K562 (cell line): ENCODE measurements around the gene DTNB.

ENCODE experiments used
- CEBPB ChIP-seq: fragments of 450-650 bp; IDR thresholded peaks from 2 replicates; pipeline ENCODE4 v1.6.1; 2016; ENCODE audit warnings: missing genetic modification characterization, missing compliant biosample characterization
- CHD2 ChIP-seq: IDR thresholded peaks from 2 replicates; pipeline ENCODE4 v1.6.1; 2011; ENCODE audit warnings: low read depth, low read length
- MAX ChIP-seq: sonication (generic); formaldehyde crosslinking; IDR thresholded peaks from 2 replicates; pipeline ENCODE4 v1.9.0; 2022; ENCODE audit warnings: mild to moderate bottlenecking, missing genetic modification reagents
- NFATC3 ChIP-seq: fragments of 450-650 bp; IDR thresholded peaks from 2 replicates; pipeline ENCODE4 v1.6.1; 2017; ENCODE audit warnings: mild to moderate bottlenecking
- NFRKB ChIP-seq: fragments of 450-650 bp; IDR thresholded peaks from 2 replicates; pipeline ENCODE4 v1.6.1; 2016; ENCODE audit warnings: low read depth
- POLR2A ChIP-seq: fragments of 450-650 bp; conservative IDR thresholded peaks from 2 replicates; pipeline ENCODE4 v1.6.1; 2016
- SIRT6 ChIP-seq: IDR thresholded peaks from one replicate; pipeline ENCODE4 v1.6.1; 2012; ENCODE audit warnings: low read depth, mild to moderate bottlenecking, control low read depth, inconsistent platforms, low read length, moderate library complexity
- SREBF2 ChIP-seq: sonication (generic); formaldehyde crosslinking; IDR thresholded peaks from 2 replicates; pipeline ENCODE4 v1.4.0; 2020; ENCODE audit warnings: mild to moderate bottlenecking, missing genetic modification reagents
- TARDBP ChIP-seq: fragments of 450-650 bp; IDR thresholded peaks from 2 replicates; pipeline ENCODE4 v1.6.1; 2016
- ZNF586 ChIP-seq: fragments of 450-650 bp; formaldehyde crosslinking; conservative IDR thresholded peaks from 2 replicates; pipeline ENCODE4 v1.4.0; 2020; ENCODE audit warnings: mild to moderate bottlenecking, moderate library complexity
- TF ChIP-seq, protein P1 (sequence below), 2 experiments: IDR thresholded peaks; 2 replicates each; pipeline ENCODE4 v1.6.1; 2012; ENCODE audit warnings: improper control_type of control experiment in 2 of 2, low read depth in 2 of 2, low read length in 2 of 2, borderline replicate concordance in 1 of 2
- TF ChIP-seq, protein P2 (sequence below): fragments of 450-650 bp; conservative IDR thresholded peaks from 2 replicates; pipeline ENCODE4 v1.6.1; 2016; ENCODE audit warnings: missing genetic modification characterization, low read depth, mild to moderate bottlenecking, control low read depth, missing compliant biosample characterization
- TF ChIP-seq, protein P3 (sequence below), 3 experiments: IDR thresholded peaks in 2 of 3; conservative IDR thresholded peaks in 1 of 3; 2 replicates each; pipeline ENCODE4 v1.5.1; 2011 to 2012; ENCODE audit warnings: low read length in 3 of 3, mild to moderate bottlenecking in 3 of 3, control low read depth in 2 of 3, improper control_type of control experiment in 1 of 3, inconsistent platforms in 1 of 3, low read depth in 1 of 3, mixed read lengths in 1 of 3, moderate library complexity in 1 of 3; ENCODE audit not compliant: insufficient read depth in 2 of 3

DNA sequence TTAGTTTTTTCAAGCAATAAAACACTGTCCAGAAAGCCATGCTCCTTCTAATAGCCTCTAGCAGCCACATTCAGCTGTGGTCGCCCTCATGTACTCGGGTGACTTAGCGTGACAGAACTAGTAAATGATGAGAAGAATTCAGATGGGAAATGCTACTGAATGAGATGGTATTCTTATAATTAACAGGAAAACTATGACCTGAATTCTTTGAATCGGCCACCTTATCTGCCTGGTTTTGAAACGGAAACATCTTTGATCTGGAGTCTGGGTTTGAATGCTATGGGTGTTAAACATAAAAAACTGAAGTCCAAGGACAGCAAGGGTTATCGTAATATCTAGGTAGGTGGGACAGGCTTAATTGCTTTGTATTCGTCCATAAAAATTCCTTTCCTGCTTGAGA lies 192.8 kb downstream of the DTNB start:
- TF ChIP-seq TARDBP (no peak), SIRT6 (no peak), NFATC3 (no peak), MAX (CRISPR knock-in tag) (no peak), ZNF586 (no peak), CEBPB (no peak), SREBF2 (CRISPR knock-in tag) (no peak), NFRKB (no peak), POLR2A (no peak), CHD2 (no peak)
- TF ChIP-seq, protein P1, sequence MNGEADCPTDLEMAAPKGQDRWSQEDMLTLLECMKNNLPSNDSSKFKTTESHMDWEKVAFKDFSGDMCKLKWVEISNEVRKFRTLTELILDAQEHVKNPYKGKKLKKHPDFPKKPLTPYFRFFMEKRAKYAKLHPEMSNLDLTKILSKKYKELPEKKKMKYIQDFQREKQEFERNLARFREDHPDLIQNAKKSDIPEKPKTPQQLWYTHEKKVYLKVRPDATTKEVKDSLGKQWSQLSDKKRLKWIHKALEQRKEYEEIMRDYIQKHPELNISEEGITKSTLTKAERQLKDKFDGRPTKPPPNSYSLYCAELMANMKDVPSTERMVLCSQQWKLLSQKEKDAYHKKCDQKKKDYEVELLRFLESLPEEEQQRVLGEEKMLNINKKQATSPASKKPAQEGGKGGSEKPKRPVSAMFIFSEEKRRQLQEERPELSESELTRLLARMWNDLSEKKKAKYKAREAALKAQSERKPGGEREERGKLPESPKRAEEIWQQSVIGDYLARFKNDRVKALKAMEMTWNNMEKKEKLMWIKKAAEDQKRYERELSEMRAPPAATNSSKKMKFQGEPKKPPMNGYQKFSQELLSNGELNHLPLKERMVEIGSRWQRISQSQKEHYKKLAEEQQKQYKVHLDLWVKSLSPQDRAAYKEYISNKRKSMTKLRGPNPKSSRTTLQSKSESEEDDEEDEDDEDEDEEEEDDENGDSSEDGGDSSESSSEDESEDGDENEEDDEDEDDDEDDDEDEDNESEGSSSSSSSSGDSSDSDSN (IDR thresholded peaks at IDR 0.05; ENCODE audit: borderline replicate concordance in 1 of 2, low read depth in 2 of 2, low read length in 2 of 2): no peak
- TF ChIP-seq, protein P2, sequence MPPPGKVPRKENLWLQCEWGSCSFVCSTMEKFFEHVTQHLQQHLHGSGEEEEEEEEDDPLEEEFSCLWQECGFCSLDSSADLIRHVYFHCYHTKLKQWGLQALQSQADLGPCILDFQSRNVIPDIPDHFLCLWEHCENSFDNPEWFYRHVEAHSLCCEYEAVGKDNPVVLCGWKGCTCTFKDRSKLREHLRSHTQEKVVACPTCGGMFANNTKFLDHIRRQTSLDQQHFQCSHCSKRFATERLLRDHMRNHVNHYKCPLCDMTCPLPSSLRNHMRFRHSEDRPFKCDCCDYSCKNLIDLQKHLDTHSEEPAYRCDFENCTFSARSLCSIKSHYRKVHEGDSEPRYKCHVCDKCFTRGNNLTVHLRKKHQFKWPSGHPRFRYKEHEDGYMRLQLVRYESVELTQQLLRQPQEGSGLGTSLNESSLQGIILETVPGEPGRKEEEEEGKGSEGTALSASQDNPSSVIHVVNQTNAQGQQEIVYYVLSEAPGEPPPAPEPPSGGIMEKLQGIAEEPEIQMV (tag): no peak
- TF ChIP-seq, protein P3, sequence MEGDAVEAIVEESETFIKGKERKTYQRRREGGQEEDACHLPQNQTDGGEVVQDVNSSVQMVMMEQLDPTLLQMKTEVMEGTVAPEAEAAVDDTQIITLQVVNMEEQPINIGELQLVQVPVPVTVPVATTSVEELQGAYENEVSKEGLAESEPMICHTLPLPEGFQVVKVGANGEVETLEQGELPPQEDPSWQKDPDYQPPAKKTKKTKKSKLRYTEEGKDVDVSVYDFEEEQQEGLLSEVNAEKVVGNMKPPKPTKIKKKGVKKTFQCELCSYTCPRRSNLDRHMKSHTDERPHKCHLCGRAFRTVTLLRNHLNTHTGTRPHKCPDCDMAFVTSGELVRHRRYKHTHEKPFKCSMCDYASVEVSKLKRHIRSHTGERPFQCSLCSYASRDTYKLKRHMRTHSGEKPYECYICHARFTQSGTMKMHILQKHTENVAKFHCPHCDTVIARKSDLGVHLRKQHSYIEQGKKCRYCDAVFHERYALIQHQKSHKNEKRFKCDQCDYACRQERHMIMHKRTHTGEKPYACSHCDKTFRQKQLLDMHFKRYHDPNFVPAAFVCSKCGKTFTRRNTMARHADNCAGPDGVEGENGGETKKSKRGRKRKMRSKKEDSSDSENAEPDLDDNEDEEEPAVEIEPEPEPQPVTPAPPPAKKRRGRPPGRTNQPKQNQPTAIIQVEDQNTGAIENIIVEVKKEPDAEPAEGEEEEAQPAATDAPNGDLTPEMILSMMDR (IDR thresholded peaks at IDR 0.05 in 2 of 3, conservative IDR thresholded peaks at IDR 0.05 in 1 of 3; ENCODE audit: insufficient read depth in 2 of 3, low read depth in 1 of 3, low read length in 3 of 3): no peak
